ENCODE measurements around the gene RPL36A. TPM values are rescaled to one million over a fixed set of nuclear protein-coding genes. Genes with fewer than 3 reads are reported as not detected.

RPL36A gene
- total and polyA plus RNA-seq, 9 of the 15 experiments (the other 6 are each of a cell fraction or from before 2014, with no cell fraction given): 412 to 4,539 (median 3,209) TPM

- TF ChIP-seq MCM5 (IDR thresholded peaks at IDR 0.05; ENCODE audit: low read depth): no peak
- no peak for TF ChIP-seq HOXB6 (CRISPR knock-in tag; IDR thresholded peaks at IDR 0.05; ENCODE audit: borderline replicate concordance)
- TF ChIP-seq POLR2B (IDR thresholded peaks at IDR 0.05; ENCODE audit: low read depth, partially characterized antibody): no peak
- TF ChIP-seq NCOA6 (IDR thresholded peaks at IDR 0.05): no peak
- TF ChIP-seq KAT8 (IDR thresholded peaks at IDR 0.05; ENCODE audit: low read depth): no peak
- no peak for TF ChIP-seq SMAD2 (IDR thresholded peaks at IDR 0.05; ENCODE audit: low read depth, low read length)
- no peak for TF ChIP-seq NCOA1 (IDR thresholded peaks at IDR 0.05; ENCODE audit: low read depth)
- no peak for TF ChIP-seq XRCC3 (IDR thresholded peaks at IDR 0.05)
- no peak for TF ChIP-seq CGGBP1 (CRISPR knock-in tag; IDR thresholded peaks at IDR 0.05)
- TF ChIP-seq AFF4 (CRISPR knock-in tag; IDR thresholded peaks at IDR 0.05): no peak
- no peak for TF ChIP-seq ZNF212 (CRISPR knock-in tag; IDR thresholded peaks at IDR 0.05)
- no peak for TF ChIP-seq PRPF4 (IDR thresholded peaks at IDR 0.05; ENCODE audit: insufficient read depth, low read depth, low read length, poor library complexity, severe bottlenecking)
- no peak for TF ChIP-seq NR2C2 (CRISPR knock-in tag; IDR thresholded peaks at IDR 0.05)
- no peak for TF ChIP-seq NR2C2 (tag; IDR thresholded peaks at IDR 0.05)
- TF ChIP-seq MECOM (CRISPR knock-in tag; IDR thresholded peaks at IDR 0.05): no peak
- no peak for TF ChIP-seq ZBTB34 (CRISPR knock-in tag; IDR thresholded peaks at IDR 0.05)
Observed at GRCh38 chrX:101407167-101407747, 16.4 kb downstream of the RPL36A start (continued).

All from K562 (cell line).